GM12878 (cell line): ENCODE results near the gene KIZ. TPM values are rescaled to one million over a fixed set of nuclear protein-coding genes. Genes with fewer than 3 reads are reported as not detected.

Experiments
- ATAC-seq: fragments of 200-7000 bp; cut with Tn5 transposase; 3 replicates; pipeline ENCODE4 v1.9.1; 2020; ENCODE audit warnings: mild to moderate bottlenecking, moderate library complexity
- BruUV-seq: library from RNA; stranded (reverse); fragments of 400-500 nt; replicated peaks from 2 replicates; lab custom pipeline; 2021; lab: Mats Ljungman, UMichigan
- CTCF ChIA-PET: fragments of 300-600 bp; sonication (Branson Sonifier 250); formaldehyde crosslinking; extraction: SDS; loops from one replicate; lab custom pipeline; 2021; ENCODE audit warnings: inconsistent platforms; lab: Yijun Ruan, JAX
- POLR2A ChIA-PET: fragments of 350-600 bp; formaldehyde crosslinking; extraction: SDS; loops from one replicate; lab custom pipeline; 2021; ENCODE audit warnings: inconsistent platforms; lab: Charles Lee
- RAD21 ChIA-PET: fragments of 300-600 bp; sonication (Branson Sonifier 250); formaldehyde crosslinking; loops from one replicate; lab custom pipeline; 2023; ENCODE audit warnings: antibody characterized with exemption; ENCODE audit not compliant: unreplicated experiment; lab: Charles Lee
- SMC1A ChIA-PET: fragments of 300-600 bp; sonication (Branson Sonifier 250); formaldehyde crosslinking; loops from one replicate; lab custom pipeline; 2023; ENCODE audit not compliant: unreplicated experiment, uncharacterized antibody; lab: Charles Lee
- DNase-seq: peaks from one replicate; pipeline ENCODE4 v3.0.0-alpha.2; 2011; ENCODE audit warnings: low read depth, low spot score
- FAIRE-seq: peaks from 3 replicates; lab custom pipeline; 2011; peaks lifted over from hg19 to GRCh38; lab: Jason Lieb, UNC
- H2AFZ ChIP-seq: 2 replicates; pipeline ENCODE4 v1.6.0; 2011; ENCODE audit warnings: low read depth, low read length, control low read depth; ENCODE audit not compliant: control insufficient read depth
- H3K27ac ChIP-seq: 2 replicates; pipeline ENCODE4 v1.5.1; 2011; ENCODE audit warnings: control low read depth; ENCODE audit not compliant: control insufficient read depth, insufficient read depth
- H3K27me3 ChIP-seq, 2 experiments: replicated peaks in 1 of 2; 2 replicates each; pipeline versions ENCODE4 v1.6.0 to v1.6.1; 2011; ENCODE audit warnings: low read length in 1 of 2; ENCODE audit not compliant: control insufficient read depth in 2 of 2, insufficient read depth in 2 of 2
- H3K36me3 ChIP-seq, 2 experiments: 2 replicates each; pipeline ENCODE4 v1.5.1; 2011; ENCODE audit warnings: low read length in 1 of 2; ENCODE audit not compliant: control insufficient read depth in 2 of 2, insufficient read depth in 2 of 2
- H3K4me1 ChIP-seq: 2 replicates; pipeline ENCODE4 v1.6.1; 2011; ENCODE audit warnings: mild to moderate bottlenecking, low read length, moderate library complexity, mixed read lengths; ENCODE audit not compliant: control insufficient read depth, insufficient read depth
- H3K4me2 ChIP-seq: 2 replicates; pipeline ENCODE4 v1.6.0; 2011; ENCODE audit warnings: control low read depth; ENCODE audit not compliant: control insufficient read depth, insufficient read depth
- H3K4me3 ChIP-seq: fragments of 200-600 bp; sonication (generic); 2 replicates; pipeline ENCODE4 v1.5.1; 2016
- H3K79me2 ChIP-seq: 2 replicates; pipeline ENCODE4 v1.6.0; 2011; ENCODE audit warnings: low read length; ENCODE audit not compliant: control insufficient read depth, insufficient read depth
- H3K9ac ChIP-seq: 2 replicates; pipeline ENCODE4 v1.8.0; 2011; ENCODE audit warnings: low read length, control low read depth, mixed read lengths; ENCODE audit not compliant: control insufficient read depth, insufficient read depth
- H3K9me3 ChIP-seq: replicated peaks from 3 replicates; pipeline ENCODE4 v1.5.1; 2011; ENCODE audit warnings: mild to moderate bottlenecking, low read length; ENCODE audit not compliant: control insufficient read depth, insufficient read depth
- H4K20me1 ChIP-seq: 2 replicates; pipeline ENCODE4 v1.6.0; 2011; ENCODE audit not compliant: control insufficient read depth, insufficient read depth
- E2F4 ChIP-seq: IDR thresholded peaks from 2 replicates; pipeline ENCODE4 v1.6.1; 2012; ENCODE audit warnings: low read depth, low read length, improper control_type of control experiment
- GATAD2B ChIP-seq: fragments of 450-650 bp; conservative IDR thresholded peaks from 2 replicates; pipeline ENCODE4 v1.6.1; 2017; ENCODE audit warnings: low read depth, mild to moderate bottlenecking, moderate library complexity
- HDAC2 ChIP-seq: fragments of 200-600 bp; sonication (generic); IDR thresholded peaks from 2 replicates; pipeline ENCODE4 v1.6.1; 2017
- JUND ChIP-seq: IDR thresholded peaks from 2 replicates; pipeline ENCODE4 v1.6.1; 2012; ENCODE audit warnings: low read depth, mild to moderate bottlenecking, low read length, improper control_type of control experiment, moderate library complexity
- NR2F1 ChIP-seq: fragments of 450-650 bp; conservative IDR thresholded peaks from 2 replicates; pipeline ENCODE4 v1.6.1; 2017; ENCODE audit warnings: mild to moderate bottlenecking
- PAX8 ChIP-seq: fragments of 450-650 bp; IDR thresholded peaks from 2 replicates; pipeline ENCODE4 v1.6.1; 2017; ENCODE audit warnings: mild to moderate bottlenecking, moderate library complexity
- RCOR1 ChIP-seq: conservative IDR thresholded peaks from 2 replicates; pipeline ENCODE4 v1.6.1; 2012; ENCODE audit warnings: low read depth, low read length, improper control_type of control experiment
- RUNX3 ChIP-seq: IDR thresholded peaks from 2 replicates; pipeline ENCODE4 v1.6.1; 2012; ENCODE audit warnings: low read length, inconsistent platforms
- SIN3A ChIP-seq: IDR thresholded peaks from 2 replicates; pipeline ENCODE4 v1.6.1; 2012; ENCODE audit warnings: low read depth, low read length, improper control_type of control experiment
- ZNF622 ChIP-seq: fragments of 450-650 bp; IDR thresholded peaks from 2 replicates; pipeline ENCODE4 v1.6.1; 2017; ENCODE audit warnings: mild to moderate bottlenecking, inconsistent platforms
- WGBS: methylation state at CpG from one replicate; pipeline ENCODE4 v1.1.6; 2016; ENCODE audit warnings: low lambda C conversion rate; ENCODE audit not compliant: insufficient replicate concordance, insufficient coverage; ENCODE audit errors: missing lambda C conversion rate; 5-methylcytosine and 5-hydroxymethylcytosine counted together
- in situ Hi-C: fragments of 300-500 bp; cut with MboI; formaldehyde crosslinking; loops from 9 replicates; pipeline ENCODE4 v1.14.3; 2018; ENCODE audit warnings: mixed read lengths
- intact Hi-C: fragments of 100-400 bp; cut with micrococcal nuclease; formaldehyde crosslinking; loops from one replicate; pipeline ENCODE4 v1.14.2; 2022; ENCODE audit not compliant: unreplicated experiment
- polyA plus RNA-seq, 11 experiments: library from polyadenylated mRNA; depleted of rRNA in 4 of 11; unstranded in 6 of 11; stranded (reverse) in 5 of 11; fragments of >200 nt; fragmentation: Nextera tagmentation in 4 of 11; fragmentation: Illumina TruSeq in 1 of 11; extraction: Ambion mirVana in 4 of 11; extraction: Trizol in 1 of 11; gene quantifications; 1 replicate in 1 of 11; 2 replicates in 10 of 11; pipeline versions ENCODE4 v1.2.1 to v1.2.3, GENCODE V29; 2011 to 2016; ENCODE audit warnings: inconsistent platforms in 2 of 11, missing spikeins in 2 of 11, low read depth in 1 of 11
- total RNA-seq, 4 experiments: library from RNA; depleted of rRNA in 3 of 4; stranded (reverse); fragments of >200 nt in 3 of 4; fragmentation: Illumina TruSeq in 1 of 4; extraction: Trizol in 1 of 4; gene quantifications; 2 replicates each; pipeline versions ENCODE4 v1.2.1 to v1.2.3, GENCODE V29; 2013 to 2021

Gene KIZ
- total and polyA plus RNA-seq, 10 of the 15 experiments (the other 5 are each of a cell fraction or from before 2014, with no cell fraction given), result 2.7 to 11.0 (median 7.3) TPM

DNA sequence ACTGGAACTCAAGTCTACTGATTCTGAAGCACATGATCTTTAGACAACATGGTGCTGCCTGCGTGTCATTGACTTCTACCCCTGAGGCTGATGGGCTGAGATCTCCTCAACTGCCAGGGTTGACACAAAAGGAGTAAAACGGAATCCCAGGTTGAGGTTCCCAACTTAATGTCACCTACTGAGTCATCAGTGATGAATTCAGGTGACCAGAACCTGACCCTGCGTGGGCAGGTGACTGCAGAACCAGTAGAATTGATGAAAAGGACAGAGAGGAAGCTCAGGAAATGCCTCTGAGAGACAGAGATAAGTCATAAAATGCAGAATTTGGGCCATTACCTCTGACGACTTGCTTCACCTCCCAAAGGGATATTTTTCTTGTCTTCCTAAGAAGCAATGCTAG is 7.7 kb upstream of the KIZ start:
- ChIA-PET RAD21 (no interaction called here), CTCF (no interaction called here), POLR2A (no interaction called here), SMC1A (interaction anchor here (0.6 kb wide), 1 partner anchor 18 kb away, joined by 4 read pairs; no protein-coding TSS in a partner anchor)
- FAIRE-seq, result no peak
- 15% methylated on average over 4 of the region's 4 CpGs for WGBS
- H3K27ac ChIP-seq, result no peak overlapping the region
- intact Hi-C loops, result no loop called here
- H3K4me1 ChIP-seq, result no peaks in the 10 kb centered on the region
- no peak overlapping the region for H3K4me3 ChIP-seq
- no peaks in the 10 kb centered on the region; a peak in 2 of 4 replicates for H3K27me3 ChIP-seq
- in situ Hi-C loops, result no loop called here
- H3K79me2 ChIP-seq, result no peaks in the 10 kb centered on the region
- H3K4me2 ChIP-seq, result no peak overlapping the region
- no peak for ATAC-seq
- no peak overlapping the region for H2AFZ ChIP-seq
- TF ChIP-seq HDAC2 (no peak), NR2F1 (no peak), SIN3A (no peak), RUNX3 (no peak), RCOR1 (no peak), PAX8 (no peak), JUND (no peak), ZNF622 (no peak), E2F4 (no peak), GATAD2B (no peak)
- TF ChIP-seq, all 136 proteins: peak for 0
- H3K36me3 ChIP-seq, result no peaks in the 10 kb centered on the region
- H3K9me3 ChIP-seq, result no peaks in the 10 kb centered on the region
- no peaks in the 10 kb centered on the region for H4K20me1 ChIP-seq
- no peak overlapping the region for H3K9ac ChIP-seq
- no peak for DNase-seq
- no TSS peak for BruUV-seq
